GM19467 (cell line): ENCODE data around the gene BZW2.

ENCODE experiments used
- ATAC-seq: cut with Tn5 transposase; IDR thresholded peaks from one replicate; pipeline ENCODE4 v1.9.1; 2021; ENCODE audit warnings: mild to moderate bottlenecking, moderate library complexity; ENCODE audit not compliant: unreplicated experiment

Gene BZW2

DNA sequence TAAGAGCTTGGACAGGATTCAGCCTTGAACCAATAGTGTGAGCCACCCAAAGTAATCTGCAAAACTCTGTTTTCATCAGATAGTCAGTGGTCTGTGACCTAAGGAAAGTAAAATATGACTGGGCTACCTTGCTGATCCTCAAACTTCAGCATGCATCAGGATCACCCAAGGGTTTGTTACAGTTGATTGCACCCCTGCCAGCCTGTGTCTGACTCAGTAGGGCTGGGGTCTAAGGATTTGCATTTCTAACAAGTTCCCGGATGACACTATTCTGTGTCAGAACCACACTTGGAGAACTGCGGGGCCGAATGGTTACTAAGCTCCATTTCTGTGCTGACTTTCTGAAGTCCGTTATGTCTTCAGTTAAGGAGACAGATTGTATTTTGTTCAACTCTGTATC lies 66.9 kb downstream of the BZW2 start:
- ATAC-seq, result no peak

DNA sequence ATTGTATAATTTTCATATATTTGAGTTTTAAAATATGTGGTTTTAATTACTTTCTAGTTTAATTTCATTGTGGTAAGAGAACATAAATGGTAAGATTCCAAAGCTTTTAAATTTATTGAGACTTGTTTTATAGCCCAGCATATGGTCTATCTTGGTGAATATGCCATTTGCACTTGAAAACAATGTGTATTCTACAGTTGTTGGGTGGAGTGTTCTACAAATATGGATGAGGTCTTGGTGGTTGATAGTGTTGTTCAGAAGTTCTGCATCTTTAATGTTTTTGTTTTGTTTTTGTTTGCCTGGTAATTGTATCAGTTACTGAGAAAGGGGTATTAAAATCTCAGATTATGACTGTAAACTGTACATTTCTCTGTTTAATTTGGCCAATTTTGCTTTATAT lies 69.9 kb downstream of the BZW2 start:
- no peak for ATAC-seq

DNA sequence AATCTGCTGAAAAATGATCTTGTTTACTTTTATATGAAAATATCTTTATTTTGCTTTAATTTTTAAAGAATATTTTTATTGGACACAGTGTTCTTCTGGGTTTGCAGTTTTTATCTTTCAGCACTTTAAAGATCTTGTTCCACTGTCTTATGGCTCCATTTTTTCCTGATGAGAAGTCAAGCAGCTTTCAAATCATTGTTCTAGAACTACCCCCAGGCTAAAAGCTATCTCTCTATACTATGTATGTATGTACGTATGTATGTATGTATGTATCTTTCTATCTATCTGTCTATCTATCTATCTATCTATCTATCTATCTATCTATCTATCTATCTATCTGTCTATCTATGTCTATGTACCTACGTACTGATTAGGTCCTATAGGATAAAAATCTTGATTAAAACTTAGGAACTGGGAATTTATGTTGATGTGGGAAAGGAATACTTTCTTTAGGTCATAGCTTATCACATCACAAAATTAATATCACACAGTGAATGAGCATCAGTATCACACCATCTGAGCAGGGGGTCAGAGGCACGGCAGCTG lies 72.2 kb downstream of the BZW2 start:
- ATAC-seq, result no peak

DNA sequence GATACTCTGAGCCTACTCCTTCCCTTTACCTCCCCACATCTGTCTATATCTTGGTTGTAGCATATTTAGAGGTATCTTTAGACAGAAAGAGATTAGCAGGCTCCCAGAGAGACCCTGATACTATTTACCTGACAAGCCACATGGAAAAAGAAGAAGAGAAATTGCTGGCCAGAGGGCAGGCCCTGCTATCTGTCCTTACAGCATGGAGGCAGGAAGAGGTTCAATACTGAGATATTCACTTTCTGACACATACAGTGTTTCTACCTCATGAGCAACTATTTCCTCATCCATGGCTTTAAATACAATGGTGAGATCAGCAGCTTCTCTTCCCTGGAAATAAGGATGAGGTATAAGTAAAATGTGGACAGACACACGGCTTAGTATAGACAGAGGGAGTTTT lies 73.7 kb downstream of the BZW2 start:
- no peak for ATAC-seq

DNA sequence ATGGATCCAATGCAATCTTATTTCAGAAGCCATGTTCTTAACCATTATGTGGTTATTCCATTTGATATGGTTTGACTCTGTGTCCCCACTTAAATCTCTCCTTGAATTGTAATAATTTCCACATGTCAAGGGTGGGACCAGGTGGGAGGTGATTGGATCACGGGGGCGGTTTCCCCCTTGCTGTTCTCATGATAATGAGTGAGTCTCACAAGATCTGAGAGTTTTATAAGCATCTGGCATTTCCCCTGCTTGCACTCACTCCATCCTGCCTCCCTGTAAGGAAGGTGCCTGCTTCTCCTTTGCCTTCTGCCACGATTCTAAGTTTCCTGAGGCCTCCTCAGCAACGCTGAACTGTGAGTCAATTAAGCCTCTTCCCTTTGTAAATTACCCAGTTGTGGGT lies 75.6 kb downstream of the BZW2 start:
- ATAC-seq, result no peak

DNA sequence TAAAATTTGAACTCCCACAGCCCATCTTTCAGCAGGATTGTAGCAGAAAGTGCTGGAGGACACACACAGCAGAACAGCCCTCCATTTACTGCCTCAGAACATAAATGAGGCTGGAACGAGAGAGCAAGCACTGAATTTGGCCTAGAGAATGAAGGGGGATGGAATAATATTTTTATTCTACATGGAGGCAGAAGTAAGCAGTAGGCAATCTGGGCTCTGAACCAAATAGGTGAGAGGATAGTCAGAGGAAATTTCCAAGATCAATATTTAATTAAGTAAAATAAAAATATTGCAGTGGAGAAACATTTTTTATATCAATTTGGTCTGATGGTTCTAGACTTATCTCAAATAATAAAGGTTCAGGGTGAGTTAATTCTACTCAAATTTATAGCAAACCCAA lies 78.4 kb downstream of the BZW2 start:
- ATAC-seq, result no peak

DNA sequence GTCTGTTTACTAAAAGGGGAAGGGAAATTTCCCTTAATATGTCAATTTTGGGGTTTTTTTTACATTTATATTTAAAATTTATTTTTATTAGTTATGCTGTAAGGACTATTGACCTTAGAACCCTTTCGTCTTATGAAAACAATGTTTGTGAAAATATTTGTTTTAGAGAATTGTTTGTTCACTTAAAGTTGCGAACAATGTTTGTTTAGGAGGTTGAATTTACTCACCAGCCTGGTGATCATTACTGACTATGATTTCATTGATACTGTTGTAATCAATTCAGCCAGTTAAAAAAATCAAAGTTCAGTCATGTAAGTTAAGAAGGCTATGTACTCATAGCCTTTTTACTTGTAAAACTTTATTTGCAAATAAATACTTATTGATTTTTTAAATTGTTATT lies 80.2 kb downstream of the BZW2 start:
- no peak for ATAC-seq

DNA sequence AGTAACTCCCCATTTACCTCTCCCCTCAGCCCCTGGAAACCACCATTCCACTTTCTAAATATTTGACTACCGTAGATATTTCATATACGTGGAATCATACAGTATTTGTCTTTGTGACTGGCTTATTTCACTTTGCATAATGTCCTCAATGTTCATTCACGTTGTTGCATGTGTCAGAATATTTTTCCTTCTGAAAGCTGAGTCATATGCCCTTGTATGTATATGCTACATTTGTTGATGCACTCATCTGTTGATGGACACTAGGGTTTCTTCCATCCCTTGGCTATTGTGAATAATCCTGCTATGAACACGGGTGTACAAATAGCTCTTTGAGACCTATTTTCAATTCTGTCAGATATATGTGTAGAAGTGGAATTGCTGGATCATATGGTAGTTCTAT lies 81.8 kb downstream of the BZW2 start:
- no peak for ATAC-seq

DNA sequence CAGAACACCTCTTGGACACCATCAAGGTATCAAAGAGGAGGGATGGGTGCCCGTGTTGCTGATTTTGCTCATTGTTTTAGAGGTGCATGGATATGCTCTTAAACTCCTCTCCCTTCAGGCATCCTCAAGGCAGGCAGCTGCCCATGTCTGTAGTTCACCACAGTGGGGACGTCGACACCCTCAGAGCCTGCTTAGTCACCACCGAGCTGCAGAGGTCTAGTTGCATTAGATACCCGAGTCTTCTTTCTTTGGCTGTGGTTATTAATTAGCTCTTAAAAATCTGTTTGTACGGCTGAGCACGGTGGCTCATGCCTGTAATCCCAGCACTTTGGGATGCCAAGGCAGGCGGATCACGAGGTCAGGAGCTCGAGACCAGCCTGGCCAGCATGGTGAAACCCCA lies 82.8 kb downstream of the BZW2 start:
- ATAC-seq, result no peak

DNA sequence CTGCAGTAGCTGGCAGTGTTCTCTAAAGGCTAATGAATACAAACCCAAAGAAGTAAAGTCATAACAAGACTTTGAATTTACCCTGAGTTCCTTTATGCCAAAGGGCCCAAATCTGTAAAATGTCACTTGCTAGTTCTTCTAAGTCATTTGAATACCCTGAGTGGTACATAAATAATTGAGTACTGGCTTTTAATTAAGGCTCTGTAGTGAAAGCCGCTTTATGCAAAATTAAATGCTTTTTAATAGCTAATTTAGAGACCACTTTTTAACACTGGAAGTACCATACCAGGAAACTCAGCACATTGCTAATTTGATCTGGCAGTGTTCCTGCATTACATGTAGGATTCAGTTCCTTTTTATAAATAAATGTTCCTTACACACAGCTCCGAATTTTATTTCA lies 83.6 kb downstream of the BZW2 start:
- ATAC-seq, result no peak

DNA sequence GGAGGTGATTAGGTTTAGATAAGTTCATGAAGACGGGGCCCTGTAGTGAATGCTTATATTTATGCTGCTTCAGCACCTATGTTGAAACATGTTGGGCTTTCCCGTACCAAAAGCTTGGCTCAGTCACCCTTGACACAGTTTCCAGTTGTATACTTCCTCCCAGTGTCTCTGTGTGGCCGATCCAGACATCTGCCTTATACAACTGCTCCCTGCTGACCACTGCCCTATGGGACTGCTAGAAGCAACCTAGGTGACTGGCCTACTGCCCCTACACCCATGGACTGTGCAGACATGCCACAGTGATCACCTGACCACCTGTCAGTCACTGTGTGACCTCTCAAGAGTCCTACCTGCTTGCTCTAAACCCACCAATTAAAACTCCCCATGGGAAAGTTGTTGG lies 85.0 kb downstream of the BZW2 start:
- no peak for ATAC-seq

DNA sequence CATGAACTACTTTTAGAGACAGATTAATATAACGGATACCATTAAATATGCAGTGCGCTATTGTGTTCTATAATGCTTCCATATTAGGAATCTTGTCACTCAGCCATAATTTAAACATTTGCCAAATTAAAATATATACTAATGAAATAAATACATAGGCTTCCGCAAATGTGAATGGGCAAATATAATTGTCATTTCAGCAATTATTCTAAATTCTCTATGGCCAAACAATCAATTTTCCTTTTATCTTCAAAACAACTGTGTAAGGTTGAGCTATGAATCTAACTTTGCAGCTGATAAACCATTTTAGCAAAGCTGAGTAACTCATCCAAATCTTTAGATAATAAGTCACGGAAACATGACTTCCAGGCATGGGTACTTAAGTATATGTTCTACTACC lies 86.8 kb downstream of the BZW2 start:
- no peak for ATAC-seq

DNA sequence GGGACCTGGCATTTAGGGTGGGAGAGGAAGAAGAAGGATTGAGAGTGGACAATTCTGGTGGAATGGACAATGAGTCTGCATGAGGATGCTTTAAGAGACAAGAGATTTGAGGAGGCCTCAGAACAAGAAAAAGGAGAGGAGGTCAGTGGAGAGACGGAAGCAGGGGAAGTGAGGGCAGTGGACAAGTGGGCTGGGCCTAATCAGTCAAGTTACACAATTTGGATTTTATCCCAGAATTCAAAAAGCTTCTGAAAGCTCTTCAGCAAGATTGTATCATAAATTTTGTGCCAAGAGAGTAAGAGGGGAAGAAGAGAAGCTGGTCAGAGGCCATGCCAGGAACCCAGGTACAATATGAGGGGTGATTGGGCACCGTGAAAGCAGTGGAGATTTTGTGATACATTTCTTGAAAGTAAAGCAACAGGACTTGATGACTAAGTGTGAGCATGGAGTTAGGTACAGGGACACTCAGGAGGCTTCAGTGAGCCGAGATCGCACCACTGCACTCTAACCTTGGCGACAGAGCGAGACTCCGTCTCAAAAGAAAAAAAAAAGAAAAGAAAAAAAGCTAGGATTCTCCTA lies 88.3 kb downstream of the BZW2 start:
- ATAC-seq, result no peak

DNA sequence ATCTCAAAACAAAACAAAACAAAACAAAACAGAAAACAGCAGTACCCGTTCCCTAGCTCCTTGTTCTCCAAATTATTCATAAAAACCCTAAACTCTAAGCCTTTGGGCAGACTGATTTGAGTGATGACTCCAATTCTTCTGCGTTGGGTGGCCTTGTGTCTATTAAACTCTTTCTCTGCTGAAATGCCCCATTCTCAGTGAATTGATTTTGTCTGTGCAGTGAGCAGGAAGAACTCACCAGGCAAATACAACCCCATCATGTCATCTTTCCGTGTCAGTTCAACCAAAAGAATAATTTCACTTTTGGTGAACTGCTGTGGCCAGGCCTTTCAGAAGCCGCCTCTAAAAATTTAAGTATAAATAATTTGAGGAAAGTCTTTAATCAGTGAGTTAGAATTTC lies 89.0 kb downstream of the BZW2 start:
- no peak for ATAC-seq

DNA sequence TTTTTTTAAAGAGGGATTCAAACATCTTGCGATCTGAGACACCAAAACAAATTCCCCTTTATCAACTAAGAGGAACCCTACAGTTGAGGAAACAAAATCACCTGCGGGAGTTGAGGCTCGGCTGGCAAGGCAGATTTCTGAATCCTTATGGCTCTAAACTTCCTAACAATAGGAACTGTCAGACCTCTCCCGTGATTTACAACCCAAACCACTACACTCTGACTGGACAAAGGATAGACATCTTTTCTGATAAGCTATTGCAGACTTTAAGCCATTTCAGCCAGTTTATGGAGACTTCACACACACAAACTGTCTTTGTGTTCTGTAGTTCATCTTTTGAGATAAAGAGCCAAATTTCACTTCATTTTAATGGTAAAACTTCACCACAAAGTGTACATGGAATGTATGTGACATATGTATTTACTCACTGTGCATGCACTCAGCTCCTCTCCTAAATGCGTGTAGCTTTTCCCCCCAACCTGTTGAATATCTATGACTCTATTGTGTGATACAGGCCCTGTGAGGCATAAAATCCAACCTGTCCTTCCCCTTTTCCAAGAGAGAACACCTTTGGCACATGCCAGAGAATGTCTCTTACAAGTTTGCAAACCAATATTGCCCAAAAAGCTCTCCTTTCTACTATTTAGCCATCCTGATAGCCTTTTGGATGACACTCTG lies 92.2 kb downstream of the BZW2 start:
- no peak for ATAC-seq

DNA sequence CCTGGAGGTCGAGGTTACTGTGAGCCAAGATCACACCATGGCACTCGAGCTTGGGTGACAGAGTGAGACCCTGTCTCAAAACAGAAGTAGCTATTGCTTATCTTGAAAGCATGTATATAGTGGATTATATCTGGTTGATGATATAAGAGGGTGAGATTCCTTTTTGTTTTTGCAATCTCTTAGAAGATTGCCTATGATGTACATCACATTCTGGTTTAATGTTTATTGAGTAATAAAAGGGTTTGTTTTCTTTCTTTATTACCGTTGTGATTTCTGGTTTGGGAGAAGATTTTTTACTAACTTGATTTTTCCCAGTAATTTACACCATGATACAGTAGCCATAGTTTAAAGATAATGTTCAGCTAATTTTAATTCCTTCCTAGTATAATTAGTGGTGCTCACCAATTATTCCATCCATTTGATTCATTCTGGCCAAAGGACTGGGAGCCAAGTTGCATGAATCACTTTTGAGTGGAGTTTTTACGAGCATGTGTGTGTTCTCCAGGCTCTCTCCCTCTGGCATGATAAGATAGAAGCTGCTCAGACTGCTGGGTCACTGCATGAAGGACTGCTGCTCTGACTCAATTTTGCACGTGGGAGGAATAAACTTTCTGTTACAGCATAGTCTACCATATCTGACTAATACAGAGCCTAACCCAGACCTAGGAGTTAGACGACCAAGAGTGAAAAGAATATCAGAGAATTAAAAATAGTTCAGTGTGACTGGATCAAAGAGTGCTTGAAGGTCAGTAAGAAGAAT lies 94.1 kb downstream of the BZW2 start:
- ATAC-seq, result no peak

DNA sequence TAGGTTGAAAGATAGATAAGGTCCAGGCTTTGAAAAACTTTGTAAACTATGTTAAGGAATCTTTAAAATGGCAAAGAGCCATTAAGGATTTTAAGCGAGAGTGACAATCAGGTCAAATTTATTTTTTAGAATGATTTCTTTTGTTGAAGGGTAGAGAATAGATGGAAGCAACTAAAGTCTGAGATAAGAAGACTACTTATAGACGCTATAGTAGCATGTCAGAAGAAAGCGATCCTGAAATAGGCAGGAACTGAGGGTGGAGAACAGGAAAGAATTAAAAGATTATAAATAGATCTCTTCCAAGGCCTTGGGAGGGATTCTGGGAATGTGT lies 94.6 kb downstream of the BZW2 start:
- ATAC-seq, result no peak

DNA sequence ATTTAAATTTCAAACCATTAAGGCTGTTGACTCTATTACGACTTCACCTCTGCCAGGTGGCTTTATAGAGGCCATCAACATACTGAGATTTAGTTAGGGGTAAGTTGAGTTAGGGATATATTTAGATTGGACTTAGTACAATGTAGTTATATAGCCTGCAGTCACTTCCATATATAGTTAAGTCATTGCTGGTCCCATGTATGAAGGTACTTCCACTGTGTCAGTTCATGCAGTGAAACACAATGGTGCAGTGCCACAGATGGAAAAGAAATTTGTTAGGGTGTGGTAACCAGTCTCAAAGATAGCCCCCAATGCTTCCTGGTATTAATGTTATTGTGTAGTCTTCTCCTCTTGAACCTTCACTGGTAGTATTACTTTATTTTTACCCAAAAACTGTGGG lies 95.0 kb downstream of the BZW2 start:
- no peak for ATAC-seq

DNA sequence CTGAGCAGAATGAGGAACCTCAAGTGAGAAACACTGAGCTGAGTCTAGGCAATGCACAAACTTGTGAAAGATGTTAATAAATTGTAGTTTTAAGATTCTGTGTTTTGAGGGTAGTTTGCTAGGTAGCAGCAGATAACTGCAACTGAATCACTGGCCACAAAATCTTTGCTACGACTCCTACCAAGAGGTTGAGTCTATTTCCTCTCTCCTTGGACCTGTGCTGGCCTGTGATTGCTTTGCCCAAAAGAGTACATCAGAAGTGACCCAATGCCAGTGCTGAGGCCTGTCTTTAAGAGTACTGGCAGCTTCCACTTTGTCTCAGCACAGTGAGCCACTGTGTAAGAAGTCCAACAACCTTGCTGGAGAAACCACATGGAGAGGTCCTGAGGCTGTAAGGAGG lies 95.7 kb downstream of the BZW2 start:
- ATAC-seq, result no peak

DNA sequence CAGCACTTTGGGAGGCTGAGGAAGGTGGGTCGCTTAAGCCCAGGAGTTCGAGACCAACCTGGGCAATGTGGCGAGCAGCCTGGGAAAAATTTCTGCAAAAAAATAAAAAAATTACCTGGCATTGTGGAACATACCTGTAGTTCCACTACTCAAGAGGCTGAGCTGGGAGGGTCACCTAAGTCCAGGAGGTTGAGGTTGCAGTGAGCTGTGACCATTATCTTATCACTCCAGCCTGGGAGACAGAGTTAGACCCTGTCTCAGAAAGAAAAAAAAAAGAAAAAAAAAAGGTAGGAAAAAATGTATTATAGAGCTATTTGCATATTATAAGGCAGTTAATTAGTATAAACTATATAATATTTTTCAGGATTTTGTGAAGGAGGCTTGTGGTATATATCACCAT lies 96.6 kb downstream of the BZW2 start:
- ATAC-seq, result no peak

DNA sequence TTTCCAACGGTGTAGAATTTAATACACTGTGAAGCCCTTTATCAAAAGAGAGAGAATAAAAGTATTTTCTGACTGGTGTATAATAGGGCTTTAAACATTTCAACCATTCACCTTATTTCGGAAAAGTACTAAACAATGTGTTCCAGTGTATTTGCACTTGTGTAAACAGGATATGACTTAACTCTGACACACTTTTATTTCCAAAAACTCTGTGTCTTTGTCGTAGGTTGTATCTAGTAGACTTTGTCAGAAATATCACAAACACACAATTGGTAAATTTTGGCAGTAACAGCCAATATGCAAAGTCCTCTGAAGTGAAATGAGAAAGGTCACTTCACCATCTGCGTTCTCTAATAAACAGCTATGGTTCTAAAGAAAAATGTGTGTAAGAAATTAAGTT lies 97.3 kb downstream of the BZW2 start:
- no peak for ATAC-seq

DNA sequence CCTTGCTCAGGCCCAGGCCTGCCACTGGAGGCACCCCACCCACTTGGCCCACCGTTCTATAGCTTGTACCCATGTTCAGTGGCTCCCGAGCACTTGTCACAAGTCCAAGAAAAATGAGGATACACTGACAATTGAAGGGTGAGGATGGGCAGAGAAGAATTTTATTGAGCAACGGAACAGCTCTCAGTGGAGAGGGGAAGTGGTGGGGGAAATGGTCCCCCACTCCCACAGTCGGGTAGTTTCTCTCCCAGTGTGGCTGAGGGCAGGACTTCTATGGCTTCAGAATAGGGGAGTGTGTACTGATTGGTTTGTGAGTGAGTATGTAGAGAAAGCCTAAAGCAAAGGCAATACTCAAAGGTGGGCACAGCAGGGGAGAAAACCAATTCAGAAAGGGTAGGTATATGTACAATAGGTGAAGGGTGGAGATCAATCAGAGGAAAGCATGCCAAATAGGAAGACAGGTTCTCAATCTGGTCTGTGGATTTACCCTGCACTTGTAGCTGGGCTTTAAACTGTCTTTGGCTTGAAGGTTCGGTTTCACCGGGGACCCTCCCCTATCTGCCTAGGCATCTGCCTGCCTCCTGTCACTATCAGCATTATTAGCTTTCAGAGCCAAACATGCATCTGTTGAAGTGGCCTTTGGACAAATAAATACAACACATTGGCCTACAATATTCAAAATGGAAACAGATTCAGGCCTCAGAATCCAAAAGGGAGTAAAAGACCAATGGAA lies 98.7 kb downstream of the BZW2 start:
- no peak for ATAC-seq
